ENCODE measurements around the gene RFLNA.

Gene RFLNA

DNA sequence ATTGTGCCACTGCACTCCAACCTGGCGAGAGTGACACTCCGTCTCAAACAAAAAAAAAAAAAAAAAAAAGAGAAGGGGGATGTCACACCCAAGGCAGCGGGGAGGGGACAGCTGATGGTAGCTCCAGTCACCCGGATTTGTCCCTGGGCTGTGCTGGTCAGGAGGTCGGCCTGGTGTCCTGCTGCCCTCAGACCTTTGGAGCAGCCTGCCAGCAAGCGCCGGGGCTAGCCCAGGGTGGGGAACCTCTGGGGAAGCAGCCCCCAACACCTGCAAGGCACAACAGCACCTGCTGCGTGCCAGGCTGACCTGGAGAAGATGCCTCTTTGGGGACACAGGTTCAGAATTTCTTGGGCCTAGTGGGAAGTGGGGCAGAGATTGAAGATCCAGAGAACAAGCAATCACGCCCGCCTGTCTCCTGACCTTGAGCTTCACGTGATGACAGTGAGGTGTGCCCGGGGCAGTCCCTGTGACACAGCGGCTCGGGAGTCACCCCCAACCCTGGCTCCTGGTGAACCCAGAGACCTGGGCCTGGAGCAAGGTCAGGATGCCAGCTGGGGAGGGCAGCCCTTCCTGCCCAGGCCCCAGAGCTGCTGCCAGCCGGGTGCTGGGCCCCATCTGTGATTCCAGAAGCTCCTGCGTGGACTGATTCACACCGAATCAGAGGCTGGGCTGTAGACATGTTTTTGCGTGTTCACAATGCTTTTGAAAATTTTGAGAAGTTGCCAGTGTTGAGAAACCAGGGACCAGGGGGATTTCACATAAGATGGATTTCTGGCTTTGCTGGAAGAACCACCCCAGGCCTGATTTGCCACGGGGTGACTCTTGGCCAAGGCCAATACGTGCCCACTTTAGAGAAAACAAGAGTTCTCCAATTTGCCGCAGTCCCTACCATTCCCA lies 66.4 kb downstream of the RFLNA start:
- TF ChIP-seq, protein P1, sequence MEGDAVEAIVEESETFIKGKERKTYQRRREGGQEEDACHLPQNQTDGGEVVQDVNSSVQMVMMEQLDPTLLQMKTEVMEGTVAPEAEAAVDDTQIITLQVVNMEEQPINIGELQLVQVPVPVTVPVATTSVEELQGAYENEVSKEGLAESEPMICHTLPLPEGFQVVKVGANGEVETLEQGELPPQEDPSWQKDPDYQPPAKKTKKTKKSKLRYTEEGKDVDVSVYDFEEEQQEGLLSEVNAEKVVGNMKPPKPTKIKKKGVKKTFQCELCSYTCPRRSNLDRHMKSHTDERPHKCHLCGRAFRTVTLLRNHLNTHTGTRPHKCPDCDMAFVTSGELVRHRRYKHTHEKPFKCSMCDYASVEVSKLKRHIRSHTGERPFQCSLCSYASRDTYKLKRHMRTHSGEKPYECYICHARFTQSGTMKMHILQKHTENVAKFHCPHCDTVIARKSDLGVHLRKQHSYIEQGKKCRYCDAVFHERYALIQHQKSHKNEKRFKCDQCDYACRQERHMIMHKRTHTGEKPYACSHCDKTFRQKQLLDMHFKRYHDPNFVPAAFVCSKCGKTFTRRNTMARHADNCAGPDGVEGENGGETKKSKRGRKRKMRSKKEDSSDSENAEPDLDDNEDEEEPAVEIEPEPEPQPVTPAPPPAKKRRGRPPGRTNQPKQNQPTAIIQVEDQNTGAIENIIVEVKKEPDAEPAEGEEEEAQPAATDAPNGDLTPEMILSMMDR (IDR thresholded peaks at IDR 0.05; ENCODE audit: low read length, missing control alignments) = no peak
- no peak for DNase-seq (ENCODE audit: low read depth)
- H3K4me3 ChIP-seq (replicated peaks; ENCODE audit: low read depth, low read length) = no peak overlapping the region

DNA sequence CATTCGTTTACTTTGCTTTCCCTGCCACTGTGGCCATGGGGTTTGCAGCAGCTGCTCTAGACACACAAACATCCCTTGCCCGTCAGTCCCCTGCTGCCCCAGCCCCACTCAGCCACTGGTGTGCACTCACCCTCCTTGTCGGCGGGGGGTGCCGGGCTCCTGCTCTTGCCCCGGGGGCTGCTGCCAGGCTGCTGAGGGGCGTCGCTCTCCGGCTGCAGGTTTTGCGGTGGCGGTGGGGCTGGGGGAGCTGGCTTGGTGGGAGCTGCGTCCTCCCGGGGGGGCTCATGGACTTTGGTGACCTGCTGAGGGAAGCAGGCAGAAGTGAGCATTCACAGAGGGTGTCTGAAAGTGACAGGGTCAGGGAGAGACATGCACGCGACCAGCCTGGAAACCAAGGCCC lies 67.1 kb downstream of the RFLNA start:
- H3K4me3 ChIP-seq (replicated peaks; ENCODE audit: low read depth, low read length) = no peak overlapping the region
- TF ChIP-seq, protein P1 (IDR thresholded peaks at IDR 0.05; ENCODE audit: low read length, missing control alignments) = no peak
- no peak for DNase-seq (ENCODE audit: low read depth)

DNA sequence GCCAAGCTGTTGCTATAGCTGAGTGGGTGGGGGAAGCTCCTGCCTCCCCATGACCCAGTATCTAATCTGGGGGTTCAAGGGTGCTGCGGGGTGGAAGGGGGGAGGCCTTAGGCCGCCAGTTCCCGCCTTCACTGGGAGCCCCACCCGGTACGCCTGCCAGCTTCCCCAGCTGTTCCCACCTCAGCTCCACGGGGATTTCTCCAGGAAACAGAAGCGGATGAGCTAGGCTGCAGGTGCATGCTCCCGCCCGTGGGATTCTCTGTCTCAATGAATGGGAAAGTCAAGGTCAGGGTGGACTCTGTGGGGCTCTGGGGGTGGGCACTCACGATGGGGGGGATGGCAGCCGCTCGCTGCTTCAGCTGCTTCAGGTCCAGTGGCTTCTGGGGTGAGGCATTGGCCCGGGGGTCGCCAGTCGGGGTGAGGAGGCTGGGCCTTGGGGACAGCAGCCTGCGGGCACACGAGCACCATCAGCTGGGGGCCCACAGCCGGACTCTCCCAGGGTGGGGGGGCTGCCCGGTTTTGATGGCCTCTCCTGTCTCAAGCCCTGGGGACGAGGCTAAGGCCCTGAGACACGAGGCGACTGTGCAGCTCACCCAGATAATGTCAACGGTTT lies 68.6 kb downstream of the RFLNA start:
- no peak for DNase-seq (ENCODE audit: low read depth)
- TF ChIP-seq, protein P1 (IDR thresholded peaks at IDR 0.05; ENCODE audit: low read length, missing control alignments) = no peak
- no peak overlapping the region for H3K4me3 ChIP-seq (replicated peaks; ENCODE audit: low read depth, low read length)

DNA sequence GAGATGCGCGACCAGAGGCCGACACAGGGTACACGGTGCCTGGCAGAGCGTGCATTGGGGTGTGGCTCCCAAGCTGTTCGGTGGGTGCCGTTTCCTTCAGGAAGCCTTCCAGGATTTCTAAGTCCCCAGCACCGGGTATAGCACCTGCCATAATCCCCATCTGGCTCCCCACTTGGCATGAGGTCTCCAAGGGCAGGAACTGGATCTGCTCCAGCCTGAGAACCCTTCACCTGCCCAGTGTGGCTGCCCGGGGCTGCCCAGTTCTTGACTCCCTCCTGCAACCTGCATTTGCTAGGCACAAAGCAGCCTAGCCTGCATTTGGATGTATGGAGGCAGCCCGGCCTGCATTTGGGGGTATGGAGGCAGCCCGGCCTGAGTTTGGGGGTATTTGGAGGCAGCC lies 69.7 kb downstream of the RFLNA start:
- H3K4me3 ChIP-seq (replicated peaks; ENCODE audit: low read depth, low read length) = no peak overlapping the region
- no peak for DNase-seq (ENCODE audit: low read depth)
- TF ChIP-seq, protein P1 (IDR thresholded peaks at IDR 0.05; ENCODE audit: low read length, missing control alignments) = no peak
